CD14-positive monocyte (primary cell): ENCODE results near the gene MEIS2. TPM values are rescaled to one million over a fixed set of nuclear protein-coding genes. Genes with fewer than 3 reads are reported as not detected.

ENCODE experiments used
- DNase-seq, 3 donors: peaks; one replicate each; pipeline ENCODE4 v3.0.0-alpha.2; 2011 to 2022
- H2AFZ ChIP-seq: 2 replicates; pipeline ENCODE4 v1.6.0; 2012; ENCODE audit warnings: mild to moderate bottlenecking, low read depth, low read length, inconsistent platforms; ENCODE audit not compliant: insufficient read depth, poor library complexity, severe bottlenecking
- H3K27ac ChIP-seq, 2 donors: 1 replicate in 1 of 2; 2 replicates in 1 of 2; pipeline ENCODE4 v1.5.1; 2012 to 2013; ENCODE audit warnings: low read length in 2 of 2, control low read depth in 1 of 2, inconsistent platforms in 1 of 2, low read depth in 1 of 2, mild to moderate bottlenecking in 1 of 2
- H3K27me3 ChIP-seq, 2 donors: one replicate each; pipeline versions ENCODE4 v1.6.0 to v1.6.1; 2011 to 2013; ENCODE audit warnings: low read length in 2 of 2; ENCODE audit not compliant: control insufficient read depth in 2 of 2, insufficient read depth in 2 of 2
- H3K36me3 ChIP-seq, 2 donors: replicated peaks in 1 of 2; 1 replicate in 1 of 2; 2 replicates in 1 of 2; pipeline versions ENCODE4 v1.5.1 to v1.6.1; 2012 to 2013; ENCODE audit warnings: low read length in 2 of 2, control low read depth in 1 of 2, inconsistent platforms in 1 of 2, mild to moderate bottlenecking in 1 of 2; ENCODE audit not compliant: insufficient read depth in 2 of 2, control insufficient read depth in 1 of 2
- H3K4me1 ChIP-seq, 2 donors: 1 replicate in 1 of 2; 2 replicates in 1 of 2; pipeline versions ENCODE4 v1.5.1 to v1.6.1; 2012 to 2013; ENCODE audit warnings: low read length in 2 of 2, control low read depth in 1 of 2, inconsistent platforms in 1 of 2, mild to moderate bottlenecking in 1 of 2, moderate library complexity in 1 of 2; ENCODE audit not compliant: insufficient read depth in 2 of 2, control insufficient read depth in 1 of 2
- H3K4me2 ChIP-seq: replicated peaks from 2 replicates; pipeline ENCODE3; 2012; ENCODE audit warnings: low read length, moderate library complexity, mild to moderate bottlenecking; ENCODE audit not compliant: poor library complexity, severe bottlenecking; ENCODE audit errors: extremely low read depth
- H3K4me3 ChIP-seq, 3 experiments: fragments of 200-600 bp in 1 of 3; sonication (generic) in 1 of 3; replicated peaks in 1 of 3; 1 replicate in 2 of 3; 2 replicates in 1 of 3; pipeline ENCODE4 v1.5.1; 2011 to 2013; ENCODE audit warnings: low read length in 3 of 3, mild to moderate bottlenecking in 3 of 3, control low read depth in 2 of 3, low read depth in 2 of 3, inconsistent platforms in 1 of 3, moderate library complexity in 1 of 3
- H3K79me2 ChIP-seq: 2 replicates; pipeline ENCODE4 v1.6.0; 2012; ENCODE audit warnings: mild to moderate bottlenecking, control low read depth, inconsistent platforms, low read length, moderate library complexity; ENCODE audit not compliant: insufficient read depth
- H3K9ac ChIP-seq: 2 replicates; pipeline ENCODE4 v1.6.0; 2017; ENCODE audit warnings: low read length, mild to moderate bottlenecking; ENCODE audit not compliant: insufficient read depth, poor library complexity, severe bottlenecking
- H3K9me3 ChIP-seq, 2 donors: replicated peaks in 1 of 2; 1 replicate in 1 of 2; 2 replicates in 1 of 2; pipeline versions ENCODE4 v1.5.1 to v1.6.1; 2012 to 2013; ENCODE audit warnings: low read length in 2 of 2, control low read depth in 1 of 2; ENCODE audit not compliant: control insufficient read depth in 1 of 2, insufficient read depth in 1 of 2
- H4K20me1 ChIP-seq: 2 replicates; pipeline ENCODE4 v1.6.0; 2012; ENCODE audit warnings: mild to moderate bottlenecking, low read length, control low read depth, moderate library complexity; ENCODE audit not compliant: insufficient read depth
- H3K27ac Mint-ChIP-seq, 7 donors: one replicate each; pipeline ENCODE4 v1.8.0; 2020; ENCODE audit warnings: mild to moderate bottlenecking in 7 of 7, mixed read lengths in 7 of 7, moderate library complexity in 6 of 7, inconsistent platforms in 2 of 7
- H3K27me3 Mint-ChIP-seq, 3 donors: one replicate each; pipeline ENCODE4 v1.8.0; 2021 to 2022; ENCODE audit warnings: low read depth in 3 of 3, mild to moderate bottlenecking in 3 of 3, mixed read lengths in 3 of 3, moderate library complexity in 3 of 3, inconsistent platforms in 1 of 3
- H3K36me3 Mint-ChIP-seq, 2 donors: one replicate each; pipeline ENCODE4 v1.8.0; 2020; ENCODE audit warnings: mixed read lengths in 2 of 2, inconsistent platforms in 1 of 2, mild to moderate bottlenecking in 1 of 2
- H3K4me1 Mint-ChIP-seq: one replicate; pipeline ENCODE4 v1.8.0; 2020; ENCODE audit warnings: mild to moderate bottlenecking, mixed read lengths
- H3K4me3 Mint-ChIP-seq, 2 donors: one replicate each; pipeline ENCODE4 v1.8.0; 2020; ENCODE audit warnings: mild to moderate bottlenecking in 2 of 2, mixed read lengths in 2 of 2, moderate library complexity in 1 of 2
- H3K9me3 Mint-ChIP-seq, 7 donors: one replicate each; pipeline ENCODE4 v1.8.0; 2020 to 2022; ENCODE audit warnings: mixed read lengths in 7 of 7, mild to moderate bottlenecking in 6 of 7, moderate library complexity in 6 of 7, inconsistent platforms in 2 of 7
- WGBS: methylation state at CpG from one replicate; pipeline ENCODE4 v1.1.5; 2013; ENCODE audit warnings: missing lambda C conversion rate; ENCODE audit not compliant: insufficient coverage; 5-methylcytosine and 5-hydroxymethylcytosine counted together
- intact Hi-C, 2 donors: fragments of 100-400 bp; cut with micrococcal nuclease; formaldehyde crosslinking; loops; one replicate each; pipeline versions ENCODE4 v1.15.0 to v1.15.1; 2023
- polyA plus RNA-seq, 3 donors: library from polyadenylated mRNA; depleted of rRNA in 1 of 3; unstranded in 2 of 3; stranded (reverse) in 1 of 3; fragments of 300-500 nt in 2 of 3; fragments of >200 nt in 1 of 3; fragmentation: Illumina TruSeq in 2 of 3; gene quantifications; 1 replicate in 2 of 3; 2 replicates in 1 of 3; pipeline ENCODE4 v1.2.3, GENCODE V29; 2012 to 2021
- TF ChIP-seq, protein P1 (sequence below): fragments of 200-600 bp; IDR thresholded peaks from one replicate; pipeline ENCODE4 v1.8.0; 2022; ENCODE audit warnings: antibody characterized with exemption, mild to moderate bottlenecking

MEIS2 gene
- polyA plus RNA-seq, 3 donors: not detected

DNA sequence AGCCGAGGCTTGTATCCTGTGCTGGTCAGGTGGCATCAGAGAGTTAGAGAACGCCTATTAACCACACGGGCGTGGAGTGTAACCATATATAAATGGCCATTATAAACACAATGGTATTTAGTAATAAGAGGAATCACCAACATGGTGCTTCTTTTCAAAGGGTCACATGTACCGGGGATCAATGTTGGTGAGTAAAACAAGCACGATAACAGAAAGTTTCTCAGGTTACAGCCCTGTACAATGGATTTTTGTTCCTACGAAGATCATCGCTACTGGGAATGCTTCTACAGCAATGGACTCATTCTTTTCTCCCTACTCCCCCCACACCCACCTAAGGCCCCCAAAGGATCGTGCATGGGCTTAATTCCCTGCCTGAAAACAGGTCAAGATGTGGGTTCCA is 42.5 kb downstream of the MEIS2 start:
- Histone ChIP-seq H3K4me2 (no peak overlapping the region), H3K9me3 (no peaks in the 10 kb centered on the region), H3K27ac (no peak overlapping the region), H3K4me1 (no peaks in the 10 kb centered on the region), H3K4me3 (no peak overlapping the region), H2AFZ (no peak overlapping the region), H3K79me2 (no peaks in the 10 kb centered on the region), H4K20me1 (no peaks in the 10 kb centered on the region), H3K36me3 (no peaks in the 10 kb centered on the region), H3K27me3 (no peaks in the 10 kb centered on the region), H3K9ac (no peak overlapping the region)
- no peak for DNase-seq
- WGBS: 78% methylated on average over 3 of the region's 9 CpGs
- Mint-ChIP-seq H3K9me3 (peaks cover 0 to 3% (median 2%) of the 10 kb centered on the region in 7 donors), H3K36me3 (no peaks in the 10 kb centered on the region), H3K4me3 (no peak overlapping the region), H3K27me3 (peaks cover 0 to 1% (median 1%) of the 10 kb centered on the region in 3 donors), H3K4me1 (no peaks in the 10 kb centered on the region), H3K27ac (no peak overlapping the region)
- intact Hi-C loops: no loop called here
- TF ChIP-seq, protein P1, sequence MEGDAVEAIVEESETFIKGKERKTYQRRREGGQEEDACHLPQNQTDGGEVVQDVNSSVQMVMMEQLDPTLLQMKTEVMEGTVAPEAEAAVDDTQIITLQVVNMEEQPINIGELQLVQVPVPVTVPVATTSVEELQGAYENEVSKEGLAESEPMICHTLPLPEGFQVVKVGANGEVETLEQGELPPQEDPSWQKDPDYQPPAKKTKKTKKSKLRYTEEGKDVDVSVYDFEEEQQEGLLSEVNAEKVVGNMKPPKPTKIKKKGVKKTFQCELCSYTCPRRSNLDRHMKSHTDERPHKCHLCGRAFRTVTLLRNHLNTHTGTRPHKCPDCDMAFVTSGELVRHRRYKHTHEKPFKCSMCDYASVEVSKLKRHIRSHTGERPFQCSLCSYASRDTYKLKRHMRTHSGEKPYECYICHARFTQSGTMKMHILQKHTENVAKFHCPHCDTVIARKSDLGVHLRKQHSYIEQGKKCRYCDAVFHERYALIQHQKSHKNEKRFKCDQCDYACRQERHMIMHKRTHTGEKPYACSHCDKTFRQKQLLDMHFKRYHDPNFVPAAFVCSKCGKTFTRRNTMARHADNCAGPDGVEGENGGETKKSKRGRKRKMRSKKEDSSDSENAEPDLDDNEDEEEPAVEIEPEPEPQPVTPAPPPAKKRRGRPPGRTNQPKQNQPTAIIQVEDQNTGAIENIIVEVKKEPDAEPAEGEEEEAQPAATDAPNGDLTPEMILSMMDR: no peak

GRCh38 chr15:37057256-37057655 is 43.1 kb downstream of the MEIS2 start:
- peaks cover 0 to 3% (median 2%) of the 10 kb centered on the region in 7 donors for H3K9me3 Mint-ChIP-seq
- intact Hi-C loops: no loop called here
- H3K9ac ChIP-seq: no peak overlapping the region
- peaks cover 0 to 1% (median 1%) of the 10 kb centered on the region in 3 donors for H3K27me3 Mint-ChIP-seq
- H3K36me3 Mint-ChIP-seq: no peaks in the 10 kb centered on the region
- no peak overlapping the region for H3K4me3 Mint-ChIP-seq
- DNase-seq: no peak
- H4K20me1 ChIP-seq: no peaks in the 10 kb centered on the region
- H3K4me1 ChIP-seq: no peaks in the 10 kb centered on the region
- H3K36me3 ChIP-seq: no peaks in the 10 kb centered on the region
- H3K79me2 ChIP-seq: no peaks in the 10 kb centered on the region
- H3K4me1 Mint-ChIP-seq: no peaks in the 10 kb centered on the region
- WGBS: 90% methylated on average over 5 of the region's 7 CpGs
- TF ChIP-seq, protein P1: no peak
- H3K9me3 ChIP-seq: no peaks in the 10 kb centered on the region
- H3K27ac ChIP-seq: no peak overlapping the region
- no peak overlapping the region for H2AFZ ChIP-seq
- H3K4me2 ChIP-seq: no peak overlapping the region
- H3K4me3 ChIP-seq: no peak overlapping the region
- no peaks in the 10 kb centered on the region for H3K27me3 ChIP-seq
- no peak overlapping the region for H3K27ac Mint-ChIP-seq
